ENCODE data around the gene HAUS2.

Gene HAUS2

DNA sequence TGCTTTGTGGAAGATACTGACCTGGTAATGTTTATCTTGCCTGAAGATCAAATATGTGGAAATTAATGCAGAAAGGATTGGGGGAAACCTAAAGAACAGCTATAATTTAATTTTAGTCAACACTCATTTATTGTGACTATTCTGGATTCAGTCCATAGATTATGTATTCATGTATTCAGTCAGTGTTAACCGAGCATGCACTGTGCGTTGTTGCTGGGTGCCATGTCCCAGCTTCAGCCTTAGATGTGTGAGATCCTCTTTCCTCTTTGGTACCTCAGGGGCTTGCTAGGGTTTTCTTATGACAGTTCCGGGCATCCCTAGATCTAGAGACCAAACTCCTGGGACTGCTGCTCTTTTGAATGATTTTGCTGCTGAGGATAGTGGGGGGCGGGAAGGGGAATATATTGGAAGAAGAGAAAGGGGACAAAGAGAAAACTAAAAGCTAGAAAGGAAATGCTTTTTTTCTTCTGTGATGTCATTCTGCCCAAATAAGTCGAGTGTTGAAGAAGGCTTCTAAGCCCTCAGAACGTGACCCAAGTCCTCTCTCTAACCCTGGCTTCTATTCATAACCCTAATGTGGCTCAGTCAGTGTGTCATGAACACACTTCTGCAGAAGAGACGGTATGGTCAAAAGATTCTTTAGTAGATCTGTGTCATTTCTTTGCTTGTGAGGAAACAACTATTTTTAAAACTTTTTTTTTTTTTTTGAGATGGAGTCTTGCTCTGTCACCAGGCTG is 60.3 kb downstream of the HAUS2 start:
- DNase-seq (ENCODE audit: low read depth in 2 of 2): no peak

DNA sequence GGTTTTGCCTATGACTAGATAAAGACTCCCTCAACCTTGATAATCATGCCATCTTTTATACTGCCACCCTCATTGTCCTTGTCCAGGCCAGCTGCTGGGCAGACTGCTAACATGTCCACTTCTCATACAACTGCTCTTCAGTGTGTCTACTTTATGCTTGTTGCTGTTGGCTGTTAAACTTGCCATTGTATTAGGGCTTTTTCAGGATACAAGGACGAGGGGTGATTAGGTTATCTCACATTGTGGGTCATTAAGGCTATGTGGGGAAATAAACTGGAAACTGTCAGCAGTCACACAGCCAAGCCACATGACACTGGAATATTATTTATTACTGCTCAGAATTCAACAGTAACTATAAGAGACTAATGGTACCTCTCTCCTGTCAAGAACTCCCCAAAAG is 62.9 kb downstream of the HAUS2 start:
- no peak for DNase-seq (ENCODE audit: low read depth in 2 of 2)

DNA sequence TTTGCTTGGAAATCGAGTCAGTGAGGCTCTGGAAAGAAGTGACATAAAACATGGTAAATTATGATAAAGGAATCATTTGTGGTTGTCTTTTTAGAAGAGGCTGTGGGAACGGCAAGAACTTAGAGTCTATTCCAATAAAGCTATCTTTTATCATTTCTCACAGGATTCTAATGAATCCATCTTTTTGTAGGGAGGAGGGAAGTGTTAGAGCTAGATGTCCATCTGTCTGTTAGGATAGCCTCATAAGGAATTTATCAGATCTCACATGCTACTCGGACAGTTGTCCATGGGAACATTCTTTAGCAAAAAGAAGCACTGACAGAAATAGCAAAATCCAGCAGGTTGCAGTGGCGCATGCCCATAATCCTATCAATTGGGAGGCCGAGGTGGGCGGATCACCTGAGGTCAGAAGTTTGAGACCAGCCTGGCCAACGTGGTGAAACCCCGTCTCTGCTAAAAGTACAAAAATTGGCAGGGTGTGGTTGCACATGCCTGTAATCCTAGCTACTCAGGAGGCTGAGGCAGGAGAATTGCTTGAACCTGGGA is 63.8 kb downstream of the HAUS2 start:
- no peak for DNase-seq (ENCODE audit: low read depth in 2 of 2)

DNA sequence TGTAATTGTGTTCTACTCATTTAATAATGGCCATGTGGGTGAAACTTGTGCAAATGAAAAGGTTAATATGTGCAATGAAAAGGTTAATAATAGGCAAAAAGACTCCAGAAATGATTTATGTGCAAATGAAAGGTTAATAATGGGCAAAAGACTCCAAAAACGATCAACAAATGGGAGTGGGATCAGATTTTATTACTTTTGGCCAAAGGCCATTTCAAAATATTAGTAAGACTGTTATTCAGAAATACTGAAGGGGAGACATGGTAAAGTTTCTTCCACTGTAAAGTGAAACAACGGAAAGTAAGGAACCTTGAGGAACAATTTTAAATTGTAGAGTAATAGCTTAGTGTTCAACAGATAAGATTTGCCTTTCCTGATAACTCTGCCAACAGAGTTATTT is 67.5 kb downstream of the HAUS2 start:
- no peak for DNase-seq (ENCODE audit: low read depth in 2 of 2)
